Inflammatory macrophage treated with lipopolysaccharide for 4 hours (primary cell): ENCODE results near the gene FMNL3.

Source experiments
- DNase-seq: peaks from one replicate; pipeline ENCODE4 v3.0.0-alpha.2; 2020

The FMNL3 gene

DNA sequence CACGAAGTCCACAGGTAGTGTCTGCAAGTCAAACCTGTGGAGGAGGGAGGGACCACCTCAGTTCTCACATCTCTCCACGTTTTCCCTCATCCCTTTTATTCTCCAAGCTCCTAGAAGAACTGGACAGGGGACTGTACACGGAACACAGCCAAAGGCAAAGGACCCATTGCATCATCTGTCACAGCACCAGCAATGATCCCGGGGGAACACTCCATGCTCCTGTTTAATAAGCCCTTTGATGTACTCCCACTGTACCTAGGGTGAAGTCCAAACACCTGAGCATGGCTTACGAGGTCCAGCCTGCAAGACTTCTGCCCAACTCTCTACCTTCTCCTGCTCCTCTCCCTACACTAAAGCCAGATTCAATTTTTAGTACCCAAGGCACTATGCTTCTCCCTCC is 57.3 kb downstream of the FMNL3 start:
- no peak for DNase-seq

DNA sequence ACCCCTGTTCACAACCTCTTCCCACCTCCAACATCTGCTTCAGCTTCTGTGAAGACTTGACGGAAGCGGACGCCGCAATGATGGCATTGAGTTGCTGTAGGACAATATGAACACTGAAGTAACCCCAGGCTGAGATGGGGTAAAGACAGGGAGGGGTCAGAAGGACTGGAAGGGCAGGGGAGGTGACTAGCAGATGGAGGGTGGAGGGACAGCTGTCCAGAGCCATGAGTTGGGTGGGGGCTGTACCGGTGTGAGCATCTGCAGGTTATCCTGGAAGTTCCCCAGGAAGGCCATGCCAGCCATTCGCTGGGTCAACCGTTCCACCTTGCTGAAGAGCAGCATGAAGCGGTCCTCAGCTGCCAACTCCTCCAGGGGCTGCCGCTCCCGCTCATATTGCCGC is 57.8 kb downstream of the FMNL3 start:
- no peak for DNase-seq

DNA sequence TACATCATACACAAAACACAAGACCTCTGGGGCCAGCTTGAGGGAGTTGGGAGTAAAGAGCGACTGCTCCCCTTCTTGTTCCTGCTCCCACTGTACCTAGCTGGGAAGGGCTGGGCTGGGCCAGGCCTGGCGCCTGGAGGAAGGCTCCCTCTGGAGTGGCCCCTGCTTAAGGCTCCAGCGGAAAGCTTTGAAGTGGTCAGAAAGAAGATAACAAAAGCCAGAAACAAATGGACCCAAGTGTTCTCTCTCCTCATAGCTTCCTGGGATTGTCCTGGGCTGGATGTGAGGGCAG is 58.5 kb downstream of the FMNL3 start:
- DNase-seq = no peak

DNA sequence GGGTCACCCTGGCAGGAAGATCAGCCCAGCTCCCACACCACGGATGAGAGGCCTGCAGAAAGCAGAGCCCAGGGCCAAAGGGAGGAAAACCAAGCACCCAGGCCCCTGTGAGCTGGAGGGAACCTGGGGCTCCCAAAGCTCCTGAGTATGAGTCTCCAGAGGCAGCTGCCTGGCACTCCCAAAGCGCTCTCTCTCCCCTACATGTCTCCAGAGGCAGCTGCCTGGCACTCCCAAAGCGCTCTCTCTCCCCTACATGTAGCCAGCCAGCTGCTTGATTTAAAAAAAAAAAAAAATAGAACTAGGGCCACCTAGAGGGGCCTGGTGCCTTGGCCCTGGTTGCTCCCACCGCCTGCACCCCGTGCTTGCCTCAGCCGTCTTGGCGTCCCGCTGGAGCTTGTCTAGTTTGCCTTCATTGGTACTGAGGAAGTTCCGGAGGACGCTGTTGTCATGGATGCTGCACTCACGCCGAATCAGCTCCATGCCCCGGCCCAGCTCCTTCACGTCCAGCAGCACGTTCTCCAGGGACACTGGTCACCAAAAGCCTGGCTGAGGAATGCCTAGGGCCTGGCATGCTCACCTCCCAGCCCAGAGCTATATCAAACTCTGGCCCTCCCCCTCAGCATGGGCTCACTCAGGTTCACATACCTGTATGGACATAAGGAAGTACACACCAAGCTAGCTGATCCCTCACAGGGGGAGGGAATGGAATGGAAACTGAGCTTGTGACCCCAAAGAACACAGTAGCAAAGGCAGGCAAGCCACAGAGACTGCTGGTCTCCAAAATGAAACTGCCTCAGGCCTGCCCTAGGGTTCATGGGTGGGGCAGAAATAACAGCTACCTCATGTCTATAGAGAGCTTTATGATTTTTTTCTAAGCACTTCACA is 59.1 kb downstream of the FMNL3 start:
- no peak for DNase-seq

GRCh38 chr12:49646871-49647654 is 60.1 kb downstream of the FMNL3 start:
- no peak for DNase-seq

DNA sequence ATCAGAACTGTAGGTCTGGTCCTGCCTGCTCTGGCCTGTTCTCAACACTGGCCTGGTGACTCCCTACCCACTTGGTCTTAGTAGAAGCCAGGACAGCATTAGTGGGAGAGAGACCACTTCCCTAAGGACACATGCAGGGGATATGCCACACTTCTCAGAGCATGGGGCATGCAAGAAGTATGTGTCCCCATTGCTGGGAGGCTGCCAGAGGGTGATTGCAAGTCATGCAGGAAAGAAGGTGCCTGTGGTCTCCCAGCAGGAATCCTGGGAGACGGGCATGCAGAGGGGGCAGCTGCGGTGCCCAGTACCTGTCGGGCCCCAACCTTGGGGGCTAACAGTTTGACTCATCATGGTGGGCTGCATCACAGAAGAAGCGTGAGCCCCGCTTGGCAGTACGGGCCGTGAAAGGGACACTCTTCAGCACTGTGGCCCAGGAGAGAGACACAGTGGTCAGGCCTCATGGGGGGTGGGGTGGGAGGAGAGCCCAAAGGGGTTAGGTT is 60.8 kb downstream of the FMNL3 start:
- DNase-seq = no peak

- DNase-seq = no peak
Measured at GRCh38 chr12:49645146-49646039, 61.8 kb downstream of the FMNL3 start.

- peak; percentile 74 for DNase-seq
Measured at GRCh38 chr12:49644620-49644994, 62.6 kb downstream of the FMNL3 start.

DNA sequence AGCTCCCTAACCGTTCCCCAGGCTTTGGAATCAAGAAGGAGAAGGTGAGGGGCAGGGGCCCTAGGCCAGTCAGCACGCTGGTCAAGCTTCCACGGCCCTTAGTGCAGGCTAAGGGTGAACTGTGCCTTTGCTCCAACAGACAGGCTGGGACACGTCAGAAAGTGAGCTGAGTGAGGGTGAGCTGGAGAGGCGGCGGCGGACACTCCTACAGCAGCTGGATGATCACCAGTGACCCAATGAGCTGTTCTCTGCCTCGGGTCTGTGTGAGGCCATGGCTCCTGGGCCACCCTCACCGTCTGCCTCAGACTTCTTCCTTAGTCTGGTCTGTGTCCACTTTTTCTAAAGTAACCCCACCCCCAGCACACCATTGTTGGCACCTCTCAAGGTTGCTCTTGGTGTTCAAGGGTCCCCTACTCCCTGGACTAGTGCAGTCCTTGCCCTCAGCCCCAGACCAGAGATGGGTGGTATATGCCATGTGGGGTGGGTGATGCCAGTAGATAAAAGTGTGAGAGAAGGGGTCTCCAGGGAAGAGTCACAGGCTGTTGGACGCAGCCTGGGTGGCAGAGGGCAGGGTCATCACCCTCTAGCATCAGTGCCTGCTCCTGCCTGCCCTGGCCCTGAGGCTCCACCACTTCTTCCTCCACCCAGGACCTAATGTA is 63.1 kb downstream of the FMNL3 start:
- DNase-seq = no peak

GRCh38 chr12:49643135-49643534 is 64.1 kb downstream of the FMNL3 start:
- DNase-seq = no peak

DNA sequence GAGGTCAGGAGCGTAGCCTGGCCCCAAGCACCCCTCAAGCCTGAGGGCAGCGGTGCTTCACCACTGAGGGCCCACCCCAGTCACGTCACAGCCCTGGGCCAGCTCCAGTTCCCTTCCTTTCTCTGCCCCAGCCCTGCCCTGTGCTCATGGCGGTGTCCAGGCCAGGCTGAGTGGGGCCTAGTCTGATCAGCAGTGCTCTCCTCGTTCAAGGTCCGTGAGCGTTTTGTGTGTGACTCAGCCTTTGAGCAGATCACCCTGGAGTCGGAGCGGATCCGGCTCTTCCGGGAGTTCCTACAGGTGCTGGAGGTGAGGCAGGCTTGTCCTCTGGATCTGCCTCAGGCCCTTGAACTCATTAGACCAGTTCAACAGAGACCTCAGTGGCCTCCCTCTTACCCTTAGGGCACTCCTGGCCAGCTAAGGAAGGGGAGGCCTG is 64.8 kb downstream of the FMNL3 start:
- DNase-seq = no peak

GRCh38 chr12:49641748-49642369 is 65.3 kb downstream of the FMNL3 start:
- DNase-seq = no peak

GRCh38 chr12:49636979-49637755 is 70.0 kb downstream of the FMNL3 start:
- peak; percentile 55 for DNase-seq

- DNase-seq = no peak
Measured at GRCh38 chr12:49636574-49636973, 70.6 kb downstream of the FMNL3 start.

GRCh38 chr12:49635656-49636055 is 71.5 kb downstream of the FMNL3 start:
- no peak for DNase-seq

GRCh38 chr12:49635036-49635435 is 72.2 kb downstream of the FMNL3 start:
- no peak for DNase-seq

- no peak for DNase-seq
Measured at GRCh38 chr12:49633703-49634345, 73.4 kb downstream of the FMNL3 start.

- no peak for DNase-seq
Measured at GRCh38 chr12:49632986-49633702, 74.1 kb downstream of the FMNL3 start.

- no peak for DNase-seq
Measured at GRCh38 chr12:49632401-49632800, 74.8 kb downstream of the FMNL3 start.

DNA sequence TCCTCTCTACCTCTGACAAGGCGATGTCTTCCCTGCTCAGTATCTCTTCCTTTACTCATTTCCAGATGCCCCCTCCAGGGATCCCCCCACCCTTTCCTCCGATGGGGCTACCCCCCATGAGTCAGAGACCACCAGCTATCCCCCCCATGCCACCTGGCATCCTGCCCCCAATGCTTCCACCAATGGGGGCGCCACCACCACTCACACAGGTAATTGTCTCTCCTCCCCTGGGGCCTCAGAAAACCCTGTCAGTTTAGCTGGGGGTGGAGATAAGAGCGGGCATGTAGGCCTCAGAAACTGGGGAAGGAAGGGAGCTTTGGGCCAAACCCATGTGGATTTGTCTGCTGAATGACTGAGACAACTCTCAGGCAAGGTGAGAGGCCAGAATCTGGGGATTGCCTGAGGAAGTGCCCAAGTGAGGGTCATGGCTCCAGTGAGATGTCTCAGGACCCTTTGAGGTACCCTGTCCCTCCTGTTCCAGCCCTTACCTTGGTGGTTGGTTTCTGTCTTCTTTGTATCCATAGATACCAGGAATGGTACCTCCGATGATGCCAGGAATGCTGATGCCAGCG is 75.8 kb downstream of the FMNL3 start:
- DNase-seq = no peak
